Measurements from ENCODE around the gene RHOD.

RHOD gene

DNA sequence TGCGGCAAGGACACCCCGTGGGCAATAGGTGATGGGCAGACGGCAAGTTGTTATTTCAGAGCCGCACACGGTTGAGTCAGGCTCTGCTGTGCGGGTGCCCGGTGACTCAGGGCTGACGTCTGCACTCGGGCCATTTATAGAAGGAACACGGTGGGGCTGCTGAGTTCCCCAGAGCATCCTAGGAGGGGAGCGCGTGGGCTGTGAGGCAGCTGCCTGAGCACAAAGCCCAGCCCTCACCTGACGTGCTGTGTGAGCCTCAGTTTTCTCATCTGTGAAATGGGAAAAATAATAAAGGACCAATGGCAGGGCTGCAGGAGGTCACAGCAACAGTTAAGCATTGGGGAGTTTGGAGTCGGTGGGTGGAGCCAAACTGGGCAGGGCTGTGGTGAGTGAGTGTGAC lies 11.3 kb upstream of the RHOD start:
- Histone ChIP-seq H3K4me1 (ENCODE audit: insufficient read depth, insufficient read length) (peaks cover 60% of the 10 kb centered on the region), H3K27me3 (ENCODE audit: insufficient read depth, insufficient read length) (no peaks in the 10 kb centered on the region), H3K4me3 (ENCODE audit: insufficient read length, low read depth) (no peak overlapping the region), H3K9me3 (ENCODE audit: insufficient read depth, low read length) (no peaks in the 10 kb centered on the region), H3K9ac (ENCODE audit: insufficient read length, low read depth) (no peak overlapping the region), H3K36me3 (ENCODE audit: insufficient read depth, insufficient read length, low read length) (no peaks in the 10 kb centered on the region)
- DNase-seq (ENCODE audit: low read depth, low spot score) = no peak
- TF ChIP-seq YY1 (IDR thresholded peaks at IDR 0.05; ENCODE audit: insufficient read depth, insufficient read length) = no peak
- no peak for TF ChIP-seq SUZ12 (IDR thresholded peaks at IDR 0.05; ENCODE audit: extremely low read depth, insufficient read depth, insufficient read length)
- TF ChIP-seq ZNF274 (IDR thresholded peaks at IDR 0.05; ENCODE audit: low read depth, low read length) = no peak

DNA sequence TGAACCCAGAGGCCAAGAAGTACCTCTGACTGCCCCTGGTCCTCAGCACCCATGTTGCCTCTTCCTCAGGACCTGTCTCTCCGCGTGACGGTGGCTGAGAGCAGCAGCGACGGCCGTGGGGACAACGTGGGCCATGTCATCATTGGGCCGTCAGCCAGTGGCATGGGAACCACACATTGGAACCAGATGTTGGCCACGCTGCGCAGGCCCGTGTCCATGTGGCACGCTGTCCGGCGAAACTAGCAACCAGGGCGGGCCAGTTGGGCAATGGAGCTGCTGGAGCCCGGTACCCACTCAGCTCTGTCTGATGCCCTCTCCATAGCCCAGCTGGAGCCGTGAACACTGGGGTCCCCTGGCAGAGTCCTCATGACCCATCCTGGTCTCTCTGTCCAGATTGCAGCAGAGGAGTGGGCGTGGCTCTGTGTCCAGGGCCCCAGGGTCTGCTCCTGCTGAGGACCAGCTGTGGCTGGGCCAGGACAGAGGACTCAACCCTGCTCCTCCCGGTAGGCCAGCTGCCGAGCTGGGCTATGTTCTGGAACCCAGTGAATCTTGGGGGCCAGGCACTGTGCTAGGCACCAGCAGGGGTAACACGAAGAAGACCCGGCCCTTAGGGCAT lies 8.0 kb upstream of the RHOD start:
- TF ChIP-seq YY1 (IDR thresholded peaks at IDR 0.05; ENCODE audit: insufficient read depth, insufficient read length) (no peak), SUZ12 (IDR thresholded peaks at IDR 0.05; ENCODE audit: extremely low read depth, insufficient read depth, insufficient read length) (no peak), ZNF274 (IDR thresholded peaks at IDR 0.05; ENCODE audit: low read depth, low read length) (no peak)
- no peaks in the 10 kb centered on the region for H3K27me3 ChIP-seq (ENCODE audit: insufficient read depth, insufficient read length)
- DNase-seq (ENCODE audit: low read depth, low spot score) = no peak
- no peak overlapping the region for H3K4me3 ChIP-seq (ENCODE audit: insufficient read length, low read depth)
- H3K36me3 ChIP-seq (ENCODE audit: insufficient read depth, insufficient read length, low read length) = no peaks in the 10 kb centered on the region
- peaks cover 43% of the 10 kb centered on the region for H3K4me1 ChIP-seq (ENCODE audit: insufficient read depth, insufficient read length)
- H3K9ac ChIP-seq (ENCODE audit: insufficient read length, low read depth) = peak overlapping the region; percentile 1
- no peaks in the 10 kb centered on the region for H3K9me3 ChIP-seq (ENCODE audit: insufficient read depth, low read length)

DNA sequence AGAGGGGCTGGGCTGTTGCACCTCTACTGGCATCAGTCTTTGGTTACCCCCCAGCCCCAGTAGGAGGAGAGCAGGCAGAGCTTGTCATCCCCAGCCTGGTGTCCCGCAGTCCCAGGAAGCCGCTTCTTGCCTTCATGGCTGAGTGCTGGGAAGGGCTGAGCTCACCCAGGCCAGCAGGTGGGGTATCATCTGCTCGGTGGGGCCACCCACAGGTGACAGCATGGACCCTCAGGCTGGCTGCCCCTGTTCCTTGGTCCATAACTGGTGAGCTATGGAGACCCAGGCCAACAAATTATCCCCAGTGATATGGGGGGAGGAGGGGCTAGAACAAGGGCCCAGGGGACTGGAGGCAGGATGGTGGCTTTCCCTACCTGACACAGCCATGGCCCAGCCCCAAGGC lies 6.5 kb upstream of the RHOD start:
- H3K9me3 ChIP-seq (ENCODE audit: insufficient read depth, low read length) = no peaks in the 10 kb centered on the region
- no peak for DNase-seq (ENCODE audit: low read depth, low spot score)
- H3K4me3 ChIP-seq (ENCODE audit: insufficient read length, low read depth) = no peak overlapping the region
- no peaks in the 10 kb centered on the region for H3K27me3 ChIP-seq (ENCODE audit: insufficient read depth, insufficient read length)
- peaks cover 47% of the 10 kb centered on the region for H3K4me1 ChIP-seq (ENCODE audit: insufficient read depth, insufficient read length)
- H3K36me3 ChIP-seq (ENCODE audit: insufficient read depth, insufficient read length, low read length) = no peaks in the 10 kb centered on the region
- peak overlapping the region; percentile 24 for H3K9ac ChIP-seq (ENCODE audit: insufficient read length, low read depth)
- TF ChIP-seq YY1 (IDR thresholded peaks at IDR 0.05; ENCODE audit: insufficient read depth, insufficient read length) (no peak), ZNF274 (IDR thresholded peaks at IDR 0.05; ENCODE audit: low read depth, low read length) (no peak), SUZ12 (IDR thresholded peaks at IDR 0.05; ENCODE audit: extremely low read depth, insufficient read depth, insufficient read length) (no peak)

DNA sequence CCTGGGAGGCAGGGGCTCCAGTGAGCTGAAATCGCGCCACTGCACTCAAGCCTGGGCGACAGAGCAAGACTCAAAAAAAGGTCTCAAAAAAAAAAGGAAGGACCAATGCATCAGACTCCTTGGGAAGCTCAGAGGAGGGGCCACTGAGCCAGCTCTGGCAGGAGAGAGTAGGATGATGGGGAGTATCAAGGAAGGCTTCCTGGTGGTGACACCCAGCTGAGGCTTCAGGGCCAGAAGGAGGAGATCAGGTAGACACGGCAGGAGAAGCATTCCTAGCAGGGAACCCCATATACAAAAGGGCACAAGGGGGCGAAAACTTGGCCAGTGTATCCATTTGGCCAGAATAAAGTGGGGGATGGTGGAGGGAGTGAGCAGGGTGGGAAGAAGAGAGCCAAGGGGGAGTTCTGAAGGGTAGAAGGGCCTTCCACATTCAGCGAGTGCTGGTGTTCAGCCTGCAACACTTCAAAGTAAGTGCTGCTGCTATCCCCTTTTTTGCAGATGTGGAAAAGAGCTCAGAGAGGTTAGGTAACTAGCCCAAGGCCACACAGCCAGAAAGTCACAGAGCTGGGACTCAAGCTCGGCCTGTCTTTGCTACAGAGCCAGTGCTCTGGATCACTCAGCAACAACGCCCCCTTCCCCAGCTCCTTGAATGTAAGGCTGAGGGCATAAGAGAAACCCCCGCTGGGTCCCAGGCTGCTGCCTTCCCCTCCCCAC lies 5.3 kb upstream of the RHOD start:
- H3K36me3 ChIP-seq (ENCODE audit: insufficient read depth, insufficient read length, low read length) = no peaks in the 10 kb centered on the region
- no peaks in the 10 kb centered on the region for H3K9me3 ChIP-seq (ENCODE audit: insufficient read depth, low read length)
- H3K4me1 ChIP-seq (ENCODE audit: insufficient read depth, insufficient read length) = peaks cover 55% of the 10 kb centered on the region
- H3K9ac ChIP-seq (ENCODE audit: insufficient read length, low read depth) = no peak overlapping the region
- no peak overlapping the region for H3K4me3 ChIP-seq (ENCODE audit: insufficient read length, low read depth)
- H3K27me3 ChIP-seq (ENCODE audit: insufficient read depth, insufficient read length) = peaks cover 6% of the 10 kb centered on the region
- no peak for TF ChIP-seq YY1 (IDR thresholded peaks at IDR 0.05; ENCODE audit: insufficient read depth, insufficient read length)
- TF ChIP-seq SUZ12 (IDR thresholded peaks at IDR 0.05; ENCODE audit: extremely low read depth, insufficient read depth, insufficient read length) = no peak
- TF ChIP-seq ZNF274 (IDR thresholded peaks at IDR 0.05; ENCODE audit: low read depth, low read length) = no peak
- no peak for DNase-seq (ENCODE audit: low read depth, low spot score)

DNA sequence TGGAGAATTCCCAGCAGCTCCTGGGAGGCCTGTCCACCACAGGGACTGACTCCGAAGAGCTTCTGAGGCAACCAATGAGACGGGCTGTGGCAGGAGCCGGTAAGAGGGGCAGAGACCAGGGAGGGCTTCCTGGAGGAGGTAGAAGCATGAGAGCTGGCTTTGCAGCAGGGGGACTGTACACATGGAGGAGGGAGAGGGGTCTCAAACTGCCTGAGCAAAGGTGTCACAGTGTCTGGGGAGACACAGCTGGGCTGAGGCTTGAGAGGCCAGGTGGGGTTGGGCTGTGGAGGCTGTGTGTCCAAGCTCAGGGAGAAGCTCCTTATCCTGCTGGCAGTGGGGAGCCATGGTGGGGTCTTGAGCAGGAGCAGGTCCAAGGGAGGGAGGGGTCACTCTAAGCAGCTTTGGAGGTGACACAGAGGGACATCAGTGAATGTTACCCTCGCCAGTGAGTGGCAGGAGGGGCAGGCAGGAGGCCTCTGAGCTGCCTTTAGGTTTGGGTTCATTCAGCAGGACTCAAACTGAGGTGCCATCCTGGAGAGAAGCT lies 4.6 kb upstream of the RHOD start:
- no peak overlapping the region for H3K4me3 ChIP-seq (ENCODE audit: insufficient read length, low read depth)
- H3K9me3 ChIP-seq (ENCODE audit: insufficient read depth, low read length) = no peaks in the 10 kb centered on the region
- DNase-seq (ENCODE audit: low read depth, low spot score) = no peak
- no peak overlapping the region for H3K9ac ChIP-seq (ENCODE audit: insufficient read length, low read depth)
- H3K27me3 ChIP-seq (ENCODE audit: insufficient read depth, insufficient read length) = peaks cover 12% of the 10 kb centered on the region
- H3K4me1 ChIP-seq (ENCODE audit: insufficient read depth, insufficient read length) = peaks cover 53% of the 10 kb centered on the region
- H3K36me3 ChIP-seq (ENCODE audit: insufficient read depth, insufficient read length, low read length) = no peaks in the 10 kb centered on the region
- no peak for TF ChIP-seq YY1 (IDR thresholded peaks at IDR 0.05; ENCODE audit: insufficient read depth, insufficient read length)
- TF ChIP-seq ZNF274 (IDR thresholded peaks at IDR 0.05; ENCODE audit: low read depth, low read length) = no peak
- TF ChIP-seq SUZ12 (IDR thresholded peaks at IDR 0.05; ENCODE audit: extremely low read depth, insufficient read depth, insufficient read length) = no peak

DNA sequence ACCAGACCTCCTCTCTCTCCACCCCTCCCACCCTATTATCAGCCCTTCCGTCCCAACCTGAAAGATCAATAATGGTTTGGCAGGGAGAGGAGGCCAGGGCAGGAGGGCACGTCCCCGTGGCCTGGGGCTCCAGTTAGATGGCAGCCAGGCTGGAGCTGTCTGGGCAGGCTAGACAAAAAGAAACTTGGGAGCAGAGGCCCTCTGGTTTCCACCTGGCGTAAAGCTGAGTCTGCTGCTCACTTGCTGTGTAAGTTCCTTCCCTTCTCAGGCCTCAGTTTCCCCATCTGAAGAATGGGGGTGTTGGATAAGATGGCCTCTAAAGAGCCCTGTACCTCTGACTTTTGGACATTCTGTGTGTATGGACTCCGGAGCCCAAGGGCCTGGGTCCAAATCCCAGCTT lies 3.8 kb upstream of the RHOD start:
- no peaks in the 10 kb centered on the region for H3K36me3 ChIP-seq (ENCODE audit: insufficient read depth, insufficient read length, low read length)
- no peaks in the 10 kb centered on the region for H3K9me3 ChIP-seq (ENCODE audit: insufficient read depth, low read length)
- no peak overlapping the region for H3K4me3 ChIP-seq (ENCODE audit: insufficient read length, low read depth)
- no peak for TF ChIP-seq YY1 (IDR thresholded peaks at IDR 0.05; ENCODE audit: insufficient read depth, insufficient read length)
- TF ChIP-seq SUZ12 (IDR thresholded peaks at IDR 0.05; ENCODE audit: extremely low read depth, insufficient read depth, insufficient read length) = no peak
- TF ChIP-seq ZNF274 (IDR thresholded peaks at IDR 0.05; ENCODE audit: low read depth, low read length) = no peak
- peaks cover 19% of the 10 kb centered on the region for H3K27me3 ChIP-seq (ENCODE audit: insufficient read depth, insufficient read length)
- DNase-seq (ENCODE audit: low read depth, low spot score) = no peak
- H3K4me1 ChIP-seq (ENCODE audit: insufficient read depth, insufficient read length) = peaks cover 59% of the 10 kb centered on the region
- no peak overlapping the region for H3K9ac ChIP-seq (ENCODE audit: insufficient read length, low read depth)

GRCh38 chr11:67053896-67054329 lies 2.7 kb upstream of the RHOD start:
- DNase-seq (ENCODE audit: low read depth, low spot score) = peak; percentile 50
- Histone ChIP-seq H3K27me3 (ENCODE audit: insufficient read depth, insufficient read length) (peaks cover 19% of the 10 kb centered on the region), H3K4me3 (ENCODE audit: insufficient read length, low read depth) (no peak overlapping the region), H3K9ac (ENCODE audit: insufficient read length, low read depth) (peak overlapping the region; percentile 37), H3K4me1 (ENCODE audit: insufficient read depth, insufficient read length) (peaks cover 52% of the 10 kb centered on the region), H3K36me3 (ENCODE audit: insufficient read depth, insufficient read length, low read length) (no peaks in the 10 kb centered on the region), H3K9me3 (ENCODE audit: insufficient read depth, low read length) (no peaks in the 10 kb centered on the region)
- TF ChIP-seq ZNF274 (IDR thresholded peaks at IDR 0.05; ENCODE audit: low read depth, low read length) (no peak), SUZ12 (IDR thresholded peaks at IDR 0.05; ENCODE audit: extremely low read depth, insufficient read depth, insufficient read length) (no peak), YY1 (IDR thresholded peaks at IDR 0.05; ENCODE audit: insufficient read depth, insufficient read length) (no peak)
